NCI-H526 treated with DMSO at 0.1 percent for 48 hours (cell line): ENCODE results near the gene COL8A1.
"Not testable (repeated sequence)": the region's sequence is repeated elsewhere in the genome, so short reads cannot be mapped to it uniquely, and the experiment has no call there.

Experiments used
- DNase-seq: peaks from one replicate; lab custom pipeline; 2025; lab: John Stamatoyannopoulos, UW

The COL8A1 gene

DNA sequence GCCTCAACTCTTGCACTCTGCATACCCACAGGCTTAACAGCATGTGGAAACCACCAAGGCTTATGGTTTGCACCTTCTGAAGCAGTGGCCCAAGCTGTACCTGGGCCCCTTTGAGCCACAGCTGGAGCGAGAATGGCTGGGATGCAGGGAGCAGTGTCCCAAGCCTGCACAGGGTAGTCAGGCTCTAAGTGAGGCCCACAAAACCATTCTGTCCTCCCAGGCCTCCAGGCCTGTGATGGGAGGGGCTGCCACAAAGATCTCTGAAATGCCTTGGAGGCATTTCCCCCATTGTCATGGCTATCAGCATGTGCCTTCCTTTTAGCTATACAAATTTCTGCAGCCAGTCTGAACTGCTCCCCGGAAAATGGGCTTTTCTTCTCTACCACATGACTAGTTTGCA, 166.8 kb downstream of the COL8A1 start:
- no peak for DNase-seq

DNA sequence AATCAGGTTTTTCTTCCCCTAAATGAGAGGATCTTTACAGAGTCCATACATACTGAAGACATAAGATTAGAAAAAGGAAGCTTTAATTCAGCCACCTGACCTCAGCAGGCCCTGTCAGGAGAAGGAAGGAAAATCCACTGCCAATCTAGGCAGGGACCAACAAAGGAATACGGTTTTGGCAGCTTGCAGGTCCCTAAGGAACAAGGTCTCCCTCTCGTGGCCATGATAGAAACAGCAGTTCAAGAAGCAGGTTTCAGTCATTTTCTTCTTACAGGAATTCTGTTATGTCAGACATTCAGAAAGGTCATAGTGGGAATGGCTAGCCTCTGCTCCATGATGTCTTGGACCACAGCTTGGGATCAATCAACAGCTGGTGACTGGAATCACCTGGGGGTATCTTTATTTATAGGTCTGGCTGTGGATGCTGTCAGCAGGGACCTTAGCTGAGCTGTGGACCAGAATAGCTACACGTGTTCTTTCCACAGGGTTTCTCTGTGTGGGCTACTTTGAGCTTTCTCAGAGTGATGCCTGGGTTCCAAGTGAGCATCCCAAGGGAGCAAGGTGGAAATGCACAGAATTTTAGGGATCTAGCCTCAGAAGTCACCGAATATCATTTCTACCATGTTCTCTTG, 169.9 kb downstream of the COL8A1 start:
- DNase-seq, result peak; percentile 51

DNA sequence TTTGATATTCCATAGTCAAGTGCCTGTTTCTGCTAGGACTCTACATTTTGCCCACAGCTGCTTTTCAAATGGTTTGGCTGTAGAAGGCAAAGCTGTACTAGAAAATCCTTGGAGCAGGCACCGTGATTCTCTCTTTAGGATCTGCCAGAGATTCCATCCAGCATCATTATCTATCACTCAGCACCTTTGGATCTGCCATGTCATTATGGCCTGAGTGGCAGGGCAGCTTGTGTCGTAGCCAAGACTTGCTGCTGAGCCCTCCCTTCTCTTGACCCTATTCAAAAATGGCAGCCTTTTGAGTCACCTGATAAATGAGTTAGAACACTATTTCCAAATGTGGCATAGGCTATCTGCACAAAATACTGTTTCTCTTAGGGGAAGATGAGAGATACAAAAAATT, 171.2 kb downstream of the COL8A1 start:
- no peak for DNase-seq

DNA sequence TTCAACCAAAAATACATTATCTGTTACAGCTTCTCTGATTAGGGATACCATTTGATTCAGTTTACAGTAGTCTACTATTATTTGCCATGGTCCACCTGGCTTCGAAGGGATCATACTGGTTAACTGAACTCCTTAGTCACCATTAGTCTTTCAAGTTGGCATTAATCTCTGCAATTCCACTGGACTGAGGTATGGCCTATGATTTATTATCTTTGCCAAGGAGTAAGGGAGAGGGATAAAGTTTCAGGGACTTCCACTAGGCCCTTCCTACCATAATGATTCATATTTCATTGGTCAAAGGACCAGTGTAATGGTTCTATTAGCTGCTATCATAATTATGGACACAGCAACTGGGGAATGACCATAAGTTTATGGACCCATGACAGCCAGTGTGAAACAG, 172.0 kb downstream of the COL8A1 start:
- no peak for DNase-seq

DNA sequence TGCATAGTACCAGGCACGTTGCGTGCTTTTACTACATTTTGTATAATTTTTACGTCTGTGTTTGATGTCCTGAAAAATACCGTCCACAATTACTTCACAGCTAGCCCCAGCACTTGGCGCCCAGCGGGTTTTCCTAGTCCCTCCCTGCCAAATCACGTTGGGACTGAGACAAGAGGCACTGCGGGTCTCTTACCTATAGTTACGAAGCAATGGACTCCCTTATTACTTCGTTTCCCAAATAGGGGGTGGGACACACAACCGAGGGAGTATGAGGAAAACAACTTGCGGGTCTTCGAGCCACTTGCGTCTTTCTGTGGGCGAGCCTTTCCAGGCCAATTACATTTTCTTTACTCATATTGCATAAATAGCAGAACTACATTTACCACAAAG, 178.6 kb downstream of the COL8A1 start:
- no peak for DNase-seq

DNA sequence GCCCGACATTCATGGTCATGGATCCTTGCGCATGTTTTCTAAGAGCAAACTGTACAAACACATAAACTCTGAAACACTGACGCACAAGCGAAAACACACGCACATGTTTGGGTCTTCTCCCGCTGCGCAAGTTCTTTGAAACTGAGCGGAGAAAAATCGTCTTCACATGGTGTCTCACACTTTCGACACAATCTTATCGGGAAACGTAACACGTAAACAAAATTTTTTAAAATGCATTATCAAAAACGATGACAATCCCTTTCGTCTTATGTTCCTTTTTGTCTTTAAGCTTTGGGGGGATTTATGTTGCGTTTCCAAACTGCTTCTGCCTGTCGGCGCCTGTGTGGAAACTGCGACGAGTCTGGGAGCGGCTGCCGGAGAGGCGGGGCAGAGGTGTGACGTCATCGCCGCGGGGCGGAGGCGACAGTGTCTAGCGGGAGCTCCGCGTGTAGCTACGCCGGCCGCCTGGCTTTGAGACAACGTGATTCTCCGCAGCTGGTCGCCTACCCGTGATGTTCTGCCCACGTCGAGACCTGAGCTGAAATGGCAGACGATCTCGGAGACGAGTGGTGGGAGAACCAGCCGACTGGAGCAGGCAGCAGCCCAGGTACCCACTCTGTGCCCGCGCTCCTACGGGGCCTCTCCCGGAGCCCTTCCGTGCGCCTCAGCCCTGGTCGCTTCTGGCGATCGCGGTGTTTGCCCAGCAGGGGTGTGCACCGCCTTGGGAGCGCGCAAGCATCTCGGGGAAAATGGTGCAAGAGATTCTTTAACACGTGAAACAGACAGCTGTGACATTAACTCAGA, 179.2 kb downstream of the COL8A1 start, which contains the start of gene CMSS1:
CMSS1 (plus strand) TSS at position 426 of the 804 bp plus-strand sequence.
- peak; percentile 81 for DNase-seq

DNA sequence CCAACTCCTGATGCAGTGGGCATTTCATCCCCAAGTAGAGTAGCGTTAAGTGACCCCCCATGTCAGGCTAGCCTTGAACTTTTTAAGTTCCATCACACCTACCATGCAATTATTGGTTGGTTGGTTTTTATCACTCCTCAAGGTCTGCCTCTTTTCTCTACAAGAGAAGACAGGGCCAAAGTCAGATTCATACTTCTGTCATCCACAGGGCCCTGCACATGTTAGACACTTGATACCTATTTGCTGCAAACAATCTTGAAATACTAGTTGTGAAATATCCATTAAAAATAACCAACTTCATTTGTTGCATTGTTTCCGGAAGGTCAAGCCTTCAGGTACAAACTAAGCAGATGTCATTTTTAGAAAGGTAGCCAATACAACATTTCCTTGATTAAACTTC, 180.4 kb downstream of the COL8A1 start:
- no peak for DNase-seq

DNA sequence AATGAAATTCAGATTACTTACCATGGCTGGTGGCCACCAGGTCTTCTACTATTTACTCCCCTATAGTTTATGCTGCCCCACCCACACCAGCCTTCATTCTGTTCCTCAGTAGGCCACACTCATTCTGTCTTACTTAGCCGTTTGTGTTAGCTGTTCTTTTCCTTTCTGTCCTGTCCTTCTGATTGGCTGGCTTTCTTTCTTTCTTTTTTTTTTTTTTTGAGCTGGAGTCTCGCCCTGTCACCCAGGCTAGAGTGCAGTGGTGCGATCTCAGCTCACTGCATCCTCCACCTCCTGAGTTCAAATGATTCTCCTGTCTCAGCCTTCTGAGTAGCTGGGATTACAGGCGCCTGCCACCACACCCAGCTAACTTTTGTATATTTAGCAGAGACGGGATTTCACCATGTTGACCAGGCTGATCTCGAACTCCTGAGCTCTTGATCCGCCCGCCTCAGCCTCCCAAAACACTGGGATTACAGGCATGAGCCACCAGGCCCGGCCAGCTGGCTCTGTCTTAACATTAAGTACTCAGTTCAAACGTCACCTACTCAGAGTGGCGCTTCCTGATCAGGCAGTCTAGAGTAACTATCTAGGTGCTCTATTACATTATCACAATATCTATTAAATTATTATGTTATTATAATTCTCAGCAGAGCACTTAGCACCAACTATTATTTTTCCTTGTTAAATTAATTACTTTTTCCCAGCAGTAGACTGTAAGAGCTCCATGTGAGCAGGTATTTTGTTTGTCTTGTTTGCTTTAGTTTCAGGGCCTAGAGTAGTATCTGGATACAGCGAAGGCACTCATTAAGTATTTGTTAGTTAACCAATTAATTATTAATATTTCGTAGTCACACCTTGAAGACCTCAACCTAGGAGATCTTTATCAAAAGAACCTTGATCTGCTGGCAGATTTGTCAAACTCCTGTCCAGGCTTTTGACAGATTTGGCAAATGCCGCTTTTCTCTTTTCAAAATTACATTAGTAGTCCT, 185.6 kb downstream of the COL8A1 start:
- no peak for DNase-seq

DNA sequence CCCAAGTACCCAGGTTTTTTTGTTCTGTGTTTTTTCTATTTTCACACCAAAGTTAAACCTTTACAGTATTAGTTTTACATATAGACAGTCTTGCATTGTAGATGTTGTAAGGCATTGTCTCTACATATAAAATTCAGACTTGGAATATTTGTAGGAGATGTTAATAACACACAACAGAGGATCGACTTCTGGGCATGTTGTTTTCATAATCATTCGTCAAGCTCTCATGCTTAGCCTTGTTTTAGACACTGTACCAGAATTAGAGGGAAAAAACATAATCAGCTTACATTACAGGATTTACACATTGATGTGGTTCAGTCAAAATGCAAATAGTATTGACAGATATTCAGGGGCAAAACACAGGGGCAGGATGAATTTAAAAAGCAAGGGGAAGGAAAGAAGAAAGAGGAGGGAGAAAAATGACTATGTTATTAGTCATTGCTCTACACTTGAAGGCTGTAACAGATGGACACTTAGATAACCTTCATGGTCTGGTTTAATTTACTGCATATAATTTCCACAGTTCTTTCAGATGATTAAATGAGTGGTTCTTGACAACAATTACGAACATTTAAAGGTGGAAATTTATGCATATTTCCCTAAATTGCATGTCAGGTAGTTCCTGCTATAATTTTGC, 186.7 kb downstream of the COL8A1 start:
- no peak for DNase-seq

DNA sequence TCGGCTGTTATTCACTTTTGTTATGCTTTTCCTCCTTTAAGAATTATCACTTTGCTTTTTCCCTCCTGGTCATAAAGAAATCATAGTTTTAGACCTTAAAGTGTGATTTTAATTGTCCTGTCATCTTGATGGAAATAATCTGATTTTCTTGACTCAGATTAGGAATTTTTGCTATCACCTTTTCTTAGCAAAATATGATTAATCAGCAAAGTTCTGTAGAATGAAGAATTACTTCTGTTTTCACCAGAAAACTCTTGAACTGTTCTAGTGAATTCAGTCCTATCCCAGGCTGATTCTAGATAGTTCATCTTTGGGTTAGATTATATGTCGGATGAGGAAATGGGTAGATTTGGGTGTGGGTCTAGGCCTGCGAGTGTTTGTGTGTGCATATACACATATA, 191.4 kb downstream of the COL8A1 start:
- DNase-seq, result no peak

DNA sequence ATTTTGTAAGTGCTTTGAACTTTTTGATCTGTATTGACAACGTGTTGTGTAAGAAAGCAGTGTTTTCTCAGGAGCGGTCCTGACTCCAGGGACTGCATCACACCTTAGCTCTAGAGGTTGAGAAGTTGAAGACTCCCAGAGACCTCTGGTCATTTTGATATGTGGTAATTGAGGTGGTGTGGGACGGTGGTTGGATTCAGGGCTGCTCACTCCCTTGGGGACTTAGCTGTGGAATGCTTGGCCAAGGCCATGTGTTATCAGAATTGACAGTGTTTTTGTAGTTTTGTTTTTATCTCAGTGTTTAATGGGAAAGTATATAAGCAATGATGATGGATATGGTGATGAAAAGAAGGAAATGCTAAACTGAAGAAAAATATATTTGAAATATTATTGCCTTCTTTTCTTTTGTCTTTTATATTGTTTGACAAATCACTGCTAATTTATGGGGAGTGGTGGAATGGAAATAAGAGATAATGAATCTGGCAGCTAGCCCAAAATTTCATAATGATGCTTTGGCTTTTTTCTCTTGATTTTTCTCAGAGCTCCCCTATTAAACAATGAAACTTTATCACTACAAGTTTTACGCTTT, 195.3 kb downstream of the COL8A1 start:
- DNase-seq, result no peak

DNA sequence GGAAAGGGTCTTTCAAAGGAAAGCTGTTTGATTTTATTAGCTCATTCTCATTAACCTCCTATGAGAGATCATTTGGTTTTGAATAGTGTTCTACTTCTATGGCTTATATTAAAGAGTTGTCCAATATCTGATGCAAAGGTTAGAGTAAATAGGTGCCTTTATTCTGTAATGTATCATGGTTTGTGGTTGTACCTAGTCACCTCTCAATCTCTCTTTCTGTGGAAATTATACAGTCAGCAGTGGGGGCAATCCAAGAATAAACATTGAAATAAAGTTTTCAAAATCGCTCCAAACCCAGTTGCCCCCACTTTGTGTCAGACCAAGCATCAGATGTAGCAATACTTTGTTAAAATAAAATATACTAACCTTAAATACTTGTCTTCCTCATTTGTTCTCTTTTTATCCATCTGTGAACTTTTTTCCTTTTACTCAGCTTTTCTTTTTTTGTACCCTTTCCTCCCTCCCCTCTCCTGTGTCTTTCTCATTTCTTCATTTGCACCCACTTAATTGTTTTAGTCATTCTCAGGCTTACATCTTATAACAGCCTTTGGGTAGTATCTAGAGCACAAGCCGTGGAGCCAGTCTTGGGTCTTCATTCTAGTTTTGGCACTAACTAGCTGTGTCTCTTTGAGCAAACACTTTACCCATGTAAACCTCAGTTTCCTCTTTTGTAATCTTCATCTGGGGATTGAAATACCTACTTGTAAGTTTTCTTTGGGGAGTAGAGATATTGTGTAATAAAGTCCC, 196.0 kb downstream of the COL8A1 start:
- DNase-seq, result no peak

DNA sequence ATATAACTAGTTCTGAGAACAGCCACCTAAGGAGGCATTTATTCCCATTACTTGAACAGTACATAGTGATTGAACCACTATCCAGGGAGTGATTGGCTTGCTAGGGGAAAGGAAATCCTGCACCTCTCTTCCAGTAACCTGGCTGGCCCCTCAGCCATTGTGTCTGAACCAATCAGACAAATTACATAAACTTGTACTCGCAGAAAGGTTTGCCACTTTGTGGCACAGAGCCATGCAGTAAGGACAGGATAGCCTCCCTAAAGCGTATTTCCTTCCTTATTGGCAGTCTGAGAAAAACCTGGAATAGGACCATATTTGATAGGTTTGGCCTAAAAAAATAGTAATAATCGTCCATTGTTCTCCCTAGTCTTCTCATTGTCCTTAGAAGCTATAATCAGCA, 198.3 kb downstream of the COL8A1 start:
- no peak for DNase-seq

DNA sequence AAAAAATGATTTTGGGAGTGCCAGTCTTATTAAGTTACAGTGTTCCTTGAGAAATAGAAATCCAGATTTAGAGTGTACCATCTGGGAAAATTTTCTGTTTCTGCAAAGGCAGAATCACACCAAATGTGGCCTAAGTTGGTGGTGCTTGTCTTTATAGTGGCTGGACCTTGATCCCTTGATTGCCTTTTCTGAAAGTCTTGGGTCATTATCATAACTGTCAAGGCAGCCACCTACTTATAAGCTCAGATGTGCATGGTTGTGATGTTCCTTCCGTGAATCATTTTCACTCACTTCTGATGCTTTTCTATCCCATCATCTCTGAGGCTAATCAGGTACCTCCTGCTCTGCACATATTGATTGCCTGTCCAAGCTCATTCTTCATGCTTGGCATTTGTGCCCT, 199.3 kb downstream of the COL8A1 start:
- no peak for DNase-seq

DNA sequence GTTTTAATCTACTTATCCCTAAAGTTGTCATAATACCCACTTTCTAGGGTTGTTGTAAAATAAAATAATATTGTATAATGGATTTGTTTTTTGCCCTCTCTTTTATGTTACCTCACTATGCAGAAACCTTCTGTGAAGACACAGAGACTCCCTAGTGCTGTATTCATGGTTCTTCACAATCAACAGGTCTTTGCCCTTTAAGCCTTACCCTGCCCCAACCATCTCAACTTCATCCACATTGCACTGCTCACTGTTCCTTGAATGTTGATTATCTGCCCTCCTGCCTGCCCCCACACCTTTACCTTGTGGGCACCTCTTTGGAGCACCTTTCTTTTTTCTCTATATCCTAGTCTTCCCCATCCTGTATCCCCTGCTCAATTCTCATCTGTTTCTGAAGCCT, 200.4 kb downstream of the COL8A1 start:
- DNase-seq, result no peak

DNA sequence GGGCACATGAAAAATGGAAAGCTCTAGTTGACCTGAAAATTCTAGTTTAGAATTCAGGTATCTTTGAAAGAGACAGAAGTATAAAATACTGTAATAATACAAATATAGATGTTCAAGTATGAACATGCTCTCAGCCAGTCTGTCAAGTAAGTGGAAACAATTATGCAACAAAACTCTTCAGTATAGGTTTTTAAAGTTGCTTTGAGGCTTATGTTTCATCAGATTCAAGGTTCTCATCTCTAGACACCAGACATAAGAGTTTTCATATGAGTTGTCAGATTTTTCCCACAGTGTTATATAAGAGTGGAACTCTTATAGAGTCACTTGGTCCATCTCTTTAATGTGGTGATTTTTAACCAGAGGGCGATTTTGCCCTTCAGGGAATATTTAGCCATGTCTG, 201.2 kb downstream of the COL8A1 start:
- DNase-seq, result no peak

DNA sequence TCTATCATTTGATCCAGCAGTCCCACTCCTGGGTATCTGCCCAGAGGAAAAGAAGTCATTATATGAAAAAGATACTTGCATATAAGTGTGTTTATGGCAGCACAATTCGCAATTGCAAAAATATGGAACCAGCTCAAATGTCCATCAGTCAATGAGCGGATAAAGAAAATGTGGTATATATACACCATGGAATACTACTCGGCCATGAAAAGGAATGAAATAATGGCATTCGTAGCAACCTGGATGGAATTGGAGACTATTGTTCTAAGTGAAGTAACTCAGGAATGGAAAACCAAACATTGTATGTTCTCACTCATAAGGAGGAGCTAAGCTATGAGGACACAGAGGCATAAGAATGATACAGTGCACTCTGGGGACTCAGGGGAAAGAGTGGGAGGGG, 203.6 kb downstream of the COL8A1 start:
- DNase-seq, result not testable (repeated sequence)

DNA sequence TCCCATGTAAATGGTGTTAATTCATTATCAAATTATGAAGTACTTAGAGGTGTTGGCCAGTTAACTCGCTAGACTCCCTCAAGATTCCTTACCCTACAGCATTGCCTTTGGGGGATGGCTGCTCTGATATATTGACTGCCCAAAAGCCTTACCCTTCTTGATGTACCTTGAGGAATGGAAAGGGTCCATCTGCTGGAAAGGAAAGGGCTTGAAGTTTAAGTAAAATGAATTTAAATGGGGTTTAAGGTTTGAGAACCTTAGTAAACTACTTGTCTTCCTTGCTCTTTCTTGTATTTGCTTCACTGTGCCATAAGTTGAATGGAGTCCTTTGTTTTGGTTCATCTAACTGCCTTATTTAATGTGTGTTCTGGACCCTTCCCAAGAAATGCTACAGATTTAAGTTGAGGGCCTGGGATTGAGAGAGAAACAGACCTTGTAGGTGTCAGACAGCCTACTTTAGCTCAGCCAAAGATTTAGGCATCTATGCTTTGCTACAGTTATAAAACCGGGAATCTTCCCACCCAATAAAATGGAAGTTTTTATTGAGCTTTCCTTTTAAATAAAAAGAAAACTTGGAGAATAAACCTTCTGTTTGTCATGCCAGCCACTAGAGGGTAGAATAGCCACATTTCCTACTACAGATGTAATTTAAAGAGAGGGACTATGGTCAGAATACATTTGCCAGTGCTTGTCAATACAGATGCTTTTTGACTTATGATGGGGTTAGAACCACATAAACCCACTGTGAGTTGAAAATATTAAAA, 204.6 kb downstream of the COL8A1 start:
- DNase-seq, result peak; percentile 36

DNA sequence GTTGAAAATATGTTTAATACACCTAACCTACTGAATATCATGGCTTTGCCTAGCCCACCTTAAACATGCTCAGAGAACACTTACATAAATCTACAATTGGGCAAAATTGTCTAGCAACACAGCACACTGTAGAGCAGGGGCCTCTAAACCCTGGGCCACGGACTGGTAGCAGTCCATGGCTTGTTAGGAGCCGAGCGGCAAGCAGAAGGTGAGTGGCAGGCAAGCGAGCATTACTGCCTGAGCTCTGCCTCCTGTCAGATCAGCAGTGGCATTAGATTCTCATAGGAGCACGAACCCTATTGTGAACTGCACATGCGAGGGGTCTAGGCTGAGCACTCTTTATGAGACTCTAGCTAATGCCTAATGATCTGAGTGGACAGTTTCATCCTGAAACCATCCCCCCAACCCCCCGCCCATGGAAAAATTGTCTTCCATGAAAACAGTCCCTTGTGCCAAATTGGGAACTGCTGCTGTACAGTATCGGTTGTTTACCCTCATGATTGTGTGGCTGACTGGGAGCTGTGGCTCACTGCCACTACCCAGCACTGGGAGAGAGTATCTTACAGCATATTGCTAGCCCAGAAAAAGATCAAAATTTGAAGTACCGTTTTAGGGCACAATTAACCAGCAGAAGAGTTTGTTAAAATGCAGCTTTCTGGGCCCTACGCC, 205.3 kb downstream of the COL8A1 start:
- no peak for DNase-seq

DNA sequence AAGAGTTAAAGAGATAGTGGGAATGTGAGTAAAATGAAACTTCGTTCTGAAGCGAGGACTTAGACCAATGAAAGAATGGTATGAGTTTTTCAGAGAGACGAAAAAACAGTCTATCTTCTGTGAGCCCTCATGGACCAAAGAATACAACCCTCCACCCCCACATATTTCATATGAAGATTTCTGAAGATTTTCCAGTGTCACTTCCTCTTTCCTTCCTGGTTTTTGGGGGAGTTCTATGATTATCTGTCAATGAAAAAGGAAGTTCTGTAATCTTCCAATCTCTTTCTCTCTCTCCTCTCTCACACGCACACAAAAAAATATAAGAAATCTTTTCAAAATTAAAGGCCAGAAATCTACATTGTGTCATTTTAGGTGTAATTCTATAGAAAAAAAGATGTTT, 206.9 kb downstream of the COL8A1 start:
- no peak for DNase-seq
